HEK293T (cell line): ENCODE results near the gene CSNK1E.
A peak's percentile ranks its signal among the peaks of the same experiment; 100 is the strongest.
"Not testable (repeated sequence)": the region's sequence is repeated elsewhere in the genome, so short reads cannot be mapped to it uniquely, and the experiment has no call there.

Experiments
- CTCF ChIA-PET: fragments of 350-600 bp; formaldehyde crosslinking; extraction: SDS; loops from one replicate; lab custom pipeline; 2021; ENCODE audit warnings: antibody characterized with exemption, inconsistent platforms; lab: Yijun Ruan, JAX
- POLR2A ChIA-PET: fragments of 350-600 bp; formaldehyde crosslinking; extraction: SDS; loops from one replicate; lab custom pipeline; 2020; ENCODE audit warnings: antibody characterized with exemption, inconsistent platforms; lab: Yijun Ruan, JAX
- DNase-seq: peaks from one replicate; pipeline ENCODE4 v3.0.0; 2012; ENCODE audit warnings: mixed read lengths; ENCODE audit errors: extremely low spot score
- ARNT ChIP-seq: fragments of 450-650 bp; IDR thresholded peaks from 2 replicates; pipeline ENCODE4 v1.6.1; 2017; ENCODE audit warnings: mild to moderate bottlenecking
- BHLHE40 ChIP-seq: fragments of 450-650 bp; IDR thresholded peaks from 2 replicates; pipeline ENCODE4 v1.6.1; 2016; ENCODE audit warnings: mild to moderate bottlenecking, moderate library complexity, borderline replicate concordance
- CTBP1 ChIP-seq: fragments of 450-650 bp; IDR thresholded peaks from 2 replicates; pipeline ENCODE4 v1.6.1; 2016; ENCODE audit warnings: borderline replicate concordance
- ELF4 ChIP-seq: fragments of 450-650 bp; IDR thresholded peaks from 2 replicates; pipeline ENCODE4 v1.6.1; 2017; ENCODE audit warnings: antibody characterized with exemption
- FOXA1 ChIP-seq: fragments of 450-650 bp; IDR thresholded peaks from 2 replicates; pipeline ENCODE4 v1.6.1; 2016; ENCODE audit warnings: mild to moderate bottlenecking
- FOXK2 ChIP-seq: fragments of 450-650 bp; IDR thresholded peaks from 2 replicates; pipeline ENCODE4 v1.6.1; 2016; ENCODE audit warnings: mild to moderate bottlenecking
- FOXM1 ChIP-seq: fragments of 450-650 bp; IDR thresholded peaks from 2 replicates; pipeline ENCODE4 v1.6.1; 2017; ENCODE audit warnings: mild to moderate bottlenecking, borderline replicate concordance
- HDGF ChIP-seq: fragments of 450-650 bp; IDR thresholded peaks from 2 replicates; pipeline ENCODE4 v1.6.1; 2017; ENCODE audit warnings: antibody characterized with exemption, borderline replicate concordance
- L3MBTL2 ChIP-seq: fragments of 450-650 bp; conservative IDR thresholded peaks from 2 replicates; pipeline ENCODE4 v1.6.1; 2016; ENCODE audit warnings: mild to moderate bottlenecking
- LEF1 ChIP-seq: fragments of 450-650 bp; IDR thresholded peaks from 2 replicates; pipeline ENCODE4 v1.6.1; 2017; ENCODE audit warnings: mild to moderate bottlenecking, borderline replicate concordance
- NFRKB ChIP-seq: fragments of 450-650 bp; IDR thresholded peaks from 2 replicates; pipeline ENCODE4 v1.6.1; 2016; ENCODE audit warnings: mild to moderate bottlenecking, moderate library complexity
- PKNOX1 ChIP-seq: fragments of 450-650 bp; IDR thresholded peaks from 2 replicates; pipeline ENCODE4 v1.6.1; 2016
- SP1 ChIP-seq: fragments of 450-650 bp; IDR thresholded peaks from 2 replicates; pipeline ENCODE4 v1.6.1; 2017
- SUZ12 ChIP-seq: fragments of 450-650 bp; IDR thresholded peaks from 2 replicates; pipeline ENCODE4 v1.6.1; 2016; ENCODE audit warnings: mild to moderate bottlenecking
- TARDBP ChIP-seq: fragments of 450-650 bp; IDR thresholded peaks from 2 replicates; pipeline ENCODE4 v1.6.1; 2016
- ZNF384 ChIP-seq: fragments of 450-650 bp; IDR thresholded peaks from 2 replicates; pipeline ENCODE4 v1.6.1; 2016

CSNK1E gene

GRCh38 chr22:38317122-38317994, at the start of gene CSNK1E:
CSNK1E (minus strand) TSS chr22:38317433; CDS start chr22:38314157, 3,276 bp downstream.
- ChIA-PET POLR2A (interaction anchor here (0.9 to 2.4 kb wide), 19 partner anchors 8 to 364 kb away, joined by 3 to 17 read pairs (median 4); partner anchors contain the start of genes C22orf23, PLA2G6 and POLR2F), CTCF (no interaction called here)
- TF ChIP-seq HDGF (no peak), L3MBTL2 (peak; percentile 29; the same call in 1 of the 2 replicates), FOXM1 (peak; percentile 72; the same call in 1 of the 2 replicates)
- peak; percentile 96 for DNase-seq

- POLR2A ChIA-PET, CTCF ChIA-PET, DNase-seq: not testable (repeated sequence)
Observed at GRCh38 chr22:38365829-38366228, 48.6 kb upstream of the CSNK1E start.

GRCh38 chr22:38365174-38365573, 47.9 kb upstream of the CSNK1E start:
- POLR2A ChIA-PET, result not testable (repeated sequence)

GRCh38 chr22:38360560-38360959, 43.3 kb upstream of the CSNK1E start:
- CTCF ChIA-PET, DNase-seq, POLR2A ChIA-PET: not testable (repeated sequence)
- TF ChIP-seq PKNOX1, result peak; percentile 73; the same call in 1 of the 2 replicates

More at GRCh38 chr22:38365174-38365573, 47.9 kb upstream of the CSNK1E start:
- CTCF ChIA-PET, DNase-seq: not testable (repeated sequence)

- DNase-seq, CTCF ChIA-PET, POLR2A ChIA-PET: not testable (repeated sequence)
Observed at GRCh38 chr22:38359817-38360216, 42.6 kb upstream of the CSNK1E start.

GRCh38 chr22:38357971-38358370, 40.7 kb upstream of the CSNK1E start:
- CTCF ChIA-PET, POLR2A ChIA-PET, DNase-seq: not testable (repeated sequence)

GRCh38 chr22:38355275-38355674, 38.0 kb upstream of the CSNK1E start:
- POLR2A ChIA-PET, result interaction anchor here (0.8 kb wide), 1 partner anchor 39 kb away, joined by 3 read pairs; no protein-coding TSS in a partner anchor
- no peak for DNase-seq
- CTCF ChIA-PET, result interaction anchor here (0.7 to 1.0 kb wide), 2 partner anchors 76 to 303 kb away, joined by 3 read pairs; no protein-coding TSS in a partner anchor
- no peak for TF ChIP-seq CTBP1
- TF ChIP-seq NFRKB, result no peak
- no peak for TF ChIP-seq FOXK2
- TF ChIP-seq FOXM1, result no peak
- no peak for TF ChIP-seq HDGF
- no peak for TF ChIP-seq SP1
- TF ChIP-seq ELF4, result no peak
- no peak for TF ChIP-seq TARDBP
- TF ChIP-seq ARNT, result no peak

GRCh38 chr22:38353701-38354100, 36.5 kb upstream of the CSNK1E start:
- POLR2A ChIA-PET, result no interaction called here
- CTCF ChIA-PET, result interaction anchor here (1.0 to 1.2 kb wide), 2 partner anchors 55 to 63 kb away, joined by 3 read pairs; no protein-coding TSS in a partner anchor
- TF ChIP-seq NFRKB, result no peak
- no peak for TF ChIP-seq HDGF
- TF ChIP-seq PKNOX1, result no peak
- no peak for TF ChIP-seq FOXA1
- no peak for TF ChIP-seq BHLHE40
- no peak for TF ChIP-seq LEF1
- no peak for TF ChIP-seq SUZ12
- TF ChIP-seq ARNT, result no peak
- TF ChIP-seq TARDBP, result no peak
- no peak for TF ChIP-seq ZNF384
- no peak for TF ChIP-seq FOXK2
- no peak for DNase-seq
